ENCODE results near the gene STRN.
"Not testable (repeated sequence)": the region's sequence is repeated elsewhere in the genome, so short reads cannot be mapped to it uniquely, and the experiment has no call there.

The STRN gene

GRCh38 chr2:36966370-36967235 is at the start of gene STRN:
STRN (minus strand) TSS chr2:36966536; CDS start chr2:36966463, 73 bp downstream.
- in situ Hi-C loops (cut with MboI; ENCODE audit: low sequenced_read_pairs), result no loop called here

- in situ Hi-C loops (cut with MboI; ENCODE audit: low sequenced_read_pairs), result no loop called here
Observed at GRCh38 chr2:37013315-37013641, 46.9 kb upstream of the STRN start.

GRCh38 chr2:37011130-37011529 is 44.8 kb upstream of the STRN start:
- in situ Hi-C loops (cut with MboI; ENCODE audit: low sequenced_read_pairs), result no loop called here

GRCh38 chr2:37005118-37005868 is 39.0 kb upstream of the STRN start:
- in situ Hi-C loops (cut with MboI; ENCODE audit: low sequenced_read_pairs), result no loop called here

- in situ Hi-C loops (cut with MboI; ENCODE audit: low sequenced_read_pairs), result no loop called here
Observed at GRCh38 chr2:37000988-37001556, 34.7 kb upstream of the STRN start.

- in situ Hi-C loops (cut with MboI; ENCODE audit: low sequenced_read_pairs), result no loop called here
Observed at GRCh38 chr2:37000318-37000717, 34.0 kb upstream of the STRN start.

- in situ Hi-C loops (cut with MboI; ENCODE audit: low sequenced_read_pairs), result not testable (repeated sequence)
Observed at GRCh38 chr2:36999416-36999815, 33.1 kb upstream of the STRN start.

GRCh38 chr2:36993841-36994620 is 27.7 kb upstream of the STRN start:
- in situ Hi-C loops (cut with MboI; ENCODE audit: low sequenced_read_pairs), result no loop called here

- in situ Hi-C loops (cut with MboI; ENCODE audit: low sequenced_read_pairs), result no loop called here
Observed at GRCh38 chr2:36988008-36988407, 21.7 kb upstream of the STRN start.

- in situ Hi-C loops (cut with MboI; ENCODE audit: low sequenced_read_pairs), result no loop called here
Observed at GRCh38 chr2:36982467-36982866, 16.1 kb upstream of the STRN start.

- in situ Hi-C loops (cut with MboI; ENCODE audit: low sequenced_read_pairs), result no loop called here
Observed at GRCh38 chr2:36981911-36982310, 15.6 kb upstream of the STRN start.

- in situ Hi-C loops (cut with MboI; ENCODE audit: low sequenced_read_pairs), result not testable (repeated sequence)
Observed at GRCh38 chr2:36979007-36979406, 12.7 kb upstream of the STRN start.

GRCh38 chr2:36976065-36976464 is 9.7 kb upstream of the STRN start:
- in situ Hi-C loops (cut with MboI; ENCODE audit: low sequenced_read_pairs), result no loop called here

- in situ Hi-C loops (cut with MboI; ENCODE audit: low sequenced_read_pairs), result no loop called here
Observed at GRCh38 chr2:36975306-36975705, 9.0 kb upstream of the STRN start.

GRCh38 chr2:36973320-36973719 is 7.0 kb upstream of the STRN start:
- in situ Hi-C loops (cut with MboI; ENCODE audit: low sequenced_read_pairs), result no loop called here

- in situ Hi-C loops (cut with MboI; ENCODE audit: low sequenced_read_pairs), result no loop called here
Observed at GRCh38 chr2:36971990-36972389, 5.7 kb upstream of the STRN start.

- in situ Hi-C loops (cut with MboI; ENCODE audit: low sequenced_read_pairs), result no loop called here
Observed at GRCh38 chr2:36967236-36967876, 1.0 kb upstream of the STRN start.

- in situ Hi-C loops (cut with MboI; ENCODE audit: low sequenced_read_pairs), result no loop called here
Observed at GRCh38 chr2:36965751-36966369, 476 bp downstream of the STRN start.

- in situ Hi-C loops (cut with MboI; ENCODE audit: low sequenced_read_pairs), result no loop called here
Observed at GRCh38 chr2:36965206-36965605, 1.1 kb downstream of the STRN start.

- in situ Hi-C loops (cut with MboI; ENCODE audit: low sequenced_read_pairs), result no loop called here
Observed at GRCh38 chr2:36964496-36965058, 1.8 kb downstream of the STRN start.

All from HL-60/S4 (cell line).